ACC112 (cell line): ENCODE data around the gene DHX35.

Experiments used
- H2AFZ ChIP-seq: fragments of 200-600 bp; sonication (generic); one replicate; pipeline ENCODE4 v1.6.0; 2017; ENCODE audit warnings: antibody characterized with exemption, low read length; ENCODE audit not compliant: unreplicated experiment
- H3K27ac ChIP-seq: fragments of 200-600 bp; sonication (generic); 2 replicates; pipeline ENCODE4 v1.5.1; 2014; ENCODE audit warnings: low read depth, mild to moderate bottlenecking, antibody characterized with exemption, low read length, moderate library complexity
- H3K27me3 ChIP-seq: fragments of 200-600 bp; sonication (generic); 2 replicates; pipeline ENCODE4 v1.6.1; 2014; ENCODE audit warnings: mild to moderate bottlenecking, antibody characterized with exemption, low read length, moderate library complexity, mixed read lengths; ENCODE audit not compliant: insufficient read depth
- H3K36me3 ChIP-seq: fragments of 200-600 bp; sonication (generic); 2 replicates; pipeline ENCODE4 v1.6.1; 2016; ENCODE audit warnings: mild to moderate bottlenecking, antibody characterized with exemption, low read length, moderate library complexity, mixed read lengths; ENCODE audit not compliant: insufficient read depth
- H3K4me1 ChIP-seq: fragments of 200-600 bp; sonication (generic); one replicate; pipeline ENCODE4 v1.6.1; 2016; ENCODE audit warnings: low read length, mixed read lengths; ENCODE audit not compliant: insufficient read depth, unreplicated experiment, control insufficient read depth
- H3K4me3 ChIP-seq: fragments of 200-600 bp; sonication (generic); 2 replicates; pipeline ENCODE4 v1.5.1; 2014; ENCODE audit warnings: mild to moderate bottlenecking, low read depth, low read length
- H3K79me2 ChIP-seq: fragments of 200-600 bp; sonication (generic); one replicate; pipeline ENCODE4 v1.6.0; 2016; ENCODE audit warnings: low read length; ENCODE audit not compliant: control insufficient read depth, unreplicated experiment, insufficient read depth

Gene DHX35

GRCh38 chr20:38939686-38940085, 22.5 kb upstream of the DHX35 start:
- no peak overlapping the region for H3K27ac ChIP-seq
- H3K36me3 ChIP-seq: 0 out of 2 replicates have a peak, but pooled peaks cover 4% of the 10 kb centered on the region
- no peaks in the 10 kb centered on the region for H3K27me3 ChIP-seq
- H3K4me3 ChIP-seq: no peak overlapping the region
- H3K79me2 ChIP-seq: peaks cover 85% of the 10 kb centered on the region
- H2AFZ ChIP-seq: no peak overlapping the region
- peaks cover 9% of the 10 kb centered on the region for H3K4me1 ChIP-seq

GRCh38 chr20:38940644-38941043, 21.5 kb upstream of the DHX35 start:
- Histone ChIP-seq H3K36me3 (peaks cover 6% of the 10 kb centered on the region; the same call in 1 of the 2 replicates), H2AFZ (no peak overlapping the region), H3K79me2 (peaks cover 76% of the 10 kb centered on the region), H3K27ac (no peak overlapping the region), H3K4me3 (no peak overlapping the region), H3K4me1 (peaks cover 6% of the 10 kb centered on the region), H3K27me3 (no peaks in the 10 kb centered on the region)

GRCh38 chr20:38941726-38942389, 20.3 kb upstream of the DHX35 start:
- peaks cover 11% of the 10 kb centered on the region; the same call in 1 of the 2 replicates for H3K36me3 ChIP-seq
- H3K4me3 ChIP-seq: no peak overlapping the region
- H3K27ac ChIP-seq: no peak overlapping the region
- no peak overlapping the region for H2AFZ ChIP-seq
- H3K27me3 ChIP-seq: no peaks in the 10 kb centered on the region
- peaks cover 64% of the 10 kb centered on the region for H3K79me2 ChIP-seq
- H3K4me1 ChIP-seq: no peaks in the 10 kb centered on the region

GRCh38 chr20:38945012-38945411, 17.1 kb upstream of the DHX35 start:
- no peak overlapping the region for H3K27ac ChIP-seq
- H2AFZ ChIP-seq: no peak overlapping the region
- H3K27me3 ChIP-seq: no peaks in the 10 kb centered on the region
- no peaks in the 10 kb centered on the region for H3K4me1 ChIP-seq
- peaks cover 34% of the 10 kb centered on the region for H3K79me2 ChIP-seq
- H3K36me3 ChIP-seq: peaks cover 14% of the 10 kb centered on the region
- no peak overlapping the region for H3K4me3 ChIP-seq

- Histone ChIP-seq H3K4me3 (no peak overlapping the region), H3K27ac (no peak overlapping the region), H3K4me1 (no peaks in the 10 kb centered on the region), H3K27me3 (no peaks in the 10 kb centered on the region), H3K36me3 (peaks cover 22% of the 10 kb centered on the region), H2AFZ (no peak overlapping the region), H3K79me2 (peaks cover 18% of the 10 kb centered on the region)
These were observed 15.3 kb upstream of the DHX35 start for GRCh38 chr20:38946836-38947235.

- no peak overlapping the region for H3K4me3 ChIP-seq
- no peaks in the 10 kb centered on the region for H3K27me3 ChIP-seq
- H3K36me3 ChIP-seq: peaks cover 28% of the 10 kb centered on the region
- H2AFZ ChIP-seq: no peak overlapping the region
- H3K79me2 ChIP-seq: peaks cover 8% of the 10 kb centered on the region
- H3K27ac ChIP-seq: no peak overlapping the region
- H3K4me1 ChIP-seq: no peaks in the 10 kb centered on the region
These were observed 14.2 kb upstream of the DHX35 start for GRCh38 chr20:38947931-38948362.

- H3K27me3 ChIP-seq: no peaks in the 10 kb centered on the region
- H3K4me1 ChIP-seq: no peaks in the 10 kb centered on the region
- no peak overlapping the region for H3K27ac ChIP-seq
- H3K36me3 ChIP-seq: peaks cover 30% of the 10 kb centered on the region
- no peak overlapping the region for H3K4me3 ChIP-seq
- H2AFZ ChIP-seq: no peak overlapping the region
- peaks cover 4% of the 10 kb centered on the region for H3K79me2 ChIP-seq
These were observed 11.9 kb upstream of the DHX35 start for GRCh38 chr20:38950254-38950653.

- Histone ChIP-seq H3K27me3 (no peaks in the 10 kb centered on the region), H3K4me1 (no peaks in the 10 kb centered on the region), H3K27ac (no peak overlapping the region), H2AFZ (no peak overlapping the region), H3K79me2 (peaks cover 4% of the 10 kb centered on the region), H3K36me3 (peaks cover 29% of the 10 kb centered on the region), H3K4me3 (no peak overlapping the region)
These were observed 10.5 kb upstream of the DHX35 start for GRCh38 chr20:38951611-38952010.

- Histone ChIP-seq H3K4me3 (no peak overlapping the region), H3K27me3 (no peaks in the 10 kb centered on the region), H3K4me1 (no peaks in the 10 kb centered on the region), H3K36me3 (peaks cover 23% of the 10 kb centered on the region), H3K27ac (no peak overlapping the region), H2AFZ (no peak overlapping the region), H3K79me2 (peaks cover 4% of the 10 kb centered on the region)
These were observed 10.0 kb upstream of the DHX35 start for GRCh38 chr20:38952153-38952552.

GRCh38 chr20:38953630-38954340, 8.4 kb upstream of the DHX35 start:
- Histone ChIP-seq H3K36me3 (peaks cover 19% of the 10 kb centered on the region), H3K4me1 (no peaks in the 10 kb centered on the region), H3K27ac (no peak overlapping the region), H2AFZ (no peak overlapping the region), H3K4me3 (no peak overlapping the region), H3K79me2 (peaks cover 4% of the 10 kb centered on the region), H3K27me3 (no peaks in the 10 kb centered on the region)
